ENCODE data around the gene ZNRF1. TPM values are rescaled to one million over a fixed set of nuclear protein-coding genes. Genes with fewer than 3 reads are reported as not detected.

Gene ZNRF1
- total and polyA plus RNA-seq, 2 of the 4 experiments (the other 2 are of a cell fraction) = 8.2 to 20.7 TPM

DNA sequence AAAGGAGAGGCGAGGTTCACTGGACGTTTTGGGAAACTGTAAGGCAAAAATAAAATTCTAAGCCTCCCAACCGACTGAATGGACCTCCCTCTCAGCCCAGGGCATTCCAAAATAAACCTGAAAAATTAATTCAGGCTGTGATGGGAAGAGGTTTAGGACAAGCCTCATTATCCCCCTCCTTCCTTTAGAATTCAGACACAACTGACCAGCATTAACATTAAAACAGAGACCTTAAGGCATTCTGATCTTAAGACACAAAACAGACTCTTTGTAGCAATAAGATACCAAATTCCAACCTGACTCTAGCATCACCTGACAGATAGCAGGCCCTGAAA is 118.1 kb downstream of the ZNRF1 start:
- H2AFZ ChIP-seq (replicated peaks; ENCODE audit: low read length, poor library complexity) = peak overlapping the region; percentile 82
- ATAC-seq (ENCODE audit: low read depth) (no peak), DNase-seq (no peak)
- H2BK5ac ChIP-seq (ENCODE audit: low read depth, low read length, poor library complexity, severe bottlenecking) = no peak overlapping the region
- no peak overlapping the region for H4K91ac ChIP-seq (ENCODE audit: insufficient read depth, low read depth, low read length)
- no peaks in the 10 kb centered on the region for H3K79me1 ChIP-seq (ENCODE audit: low read depth in 1 of 2, low read length in 2 of 2)
- peaks cover under 1% of the 10 kb centered on the region; the same call in 1 of the 2 replicates for H4K20me1 ChIP-seq (ENCODE audit: insufficient read depth, low read length)
- ChIA-PET CTCF (no interaction called here), POLR2A (ENCODE audit: unreplicated experiment) (no interaction called here)
- H3K4me3 ChIP-seq (ENCODE audit: insufficient read depth, low read depth, low read length) = no peak overlapping the region
- no peak overlapping the region for H2BK120ac ChIP-seq (ENCODE audit: low read depth, low read length)
- no peak overlapping the region for H2BK15ac ChIP-seq (ENCODE audit: low read depth, low read length)
- in situ Hi-C loops (cut with MboI; ENCODE audit: low sequenced_read_pairs) (no loop called here), dilution Hi-C loops (cut with HindIII; ENCODE audit: low sequenced_read_pairs, unreplicated experiment) (no loop called here), intact Hi-C loops (cut with micrococcal nuclease) (no loop called here)
- no CpG with 5 or more reads among the region's 3 CpGs for WGBS, 2 experiments (ENCODE audit: extremely low coverage in 2 of 2, insufficient read length in 1 of 2)
- H3K4ac ChIP-seq (ENCODE audit: low read depth, low read length) = no peak overlapping the region
- H3K9ac ChIP-seq (ENCODE audit: low read depth, low read length) = no peak overlapping the region
- H3K36me3 ChIP-seq (ENCODE audit: control insufficient read depth, insufficient read depth, low read length) = no peaks in the 10 kb centered on the region
- no peak overlapping the region for H2BK20ac ChIP-seq (ENCODE audit: low read depth, low read length)
- BruUV-seq (replicated peaks) = no TSS peak
- TF ChIP-seq RCOR1 (IDR thresholded peaks at IDR 0.05; ENCODE audit: insufficient replicate concordance, low read length) (no peak), MAFK (IDR thresholded peaks at IDR 0.05; ENCODE audit: low read depth, low read length) (no peak), CHD1 (IDR thresholded peaks at IDR 0.05; ENCODE audit: low read depth, low read length) (no peak), CEBPB (IDR thresholded peaks at IDR 0.05; ENCODE audit: low read depth, low read length) (no peak)
- no peak overlapping the region for H4K5ac ChIP-seq (ENCODE audit: low read depth, low read length)
- no peak overlapping the region for H3K27ac ChIP-seq (ENCODE audit: insufficient read depth, low read length)
- H3K4me1 ChIP-seq (ENCODE audit: control insufficient read depth, insufficient read depth, low read length) = no peaks in the 10 kb centered on the region
- no peaks in the 10 kb centered on the region for H3K27me3 ChIP-seq (ENCODE audit: control insufficient read depth, insufficient read depth, low read length)
- no peak overlapping the region for H2AK5ac ChIP-seq (ENCODE audit: low read depth, low read length)
- H4K8ac ChIP-seq (ENCODE audit: low read depth in 2 of 2, low read length in 2 of 2) = no peak overlapping the region
- H3K56ac ChIP-seq (ENCODE audit: extremely low read depth, insufficient read depth, low read length) = no peak overlapping the region
- no peak overlapping the region for H3K14ac ChIP-seq (replicated peaks; ENCODE audit: low read depth, low read length)
- H3K23ac ChIP-seq (ENCODE audit: low read depth, low read length) = no peak overlapping the region
- H3K9me3 ChIP-seq (ENCODE audit: control insufficient read depth, insufficient read depth, low read length) = peaks cover under 1% of the 10 kb centered on the region; the same call in 1 of the 2 replicates
- H3K18ac ChIP-seq (ENCODE audit: low read depth, low read length) = no peak overlapping the region
- no peaks in the 10 kb centered on the region; the same call in 1 of the 2 replicates for H3K9me1 ChIP-seq (ENCODE audit: insufficient read depth, low read length)
- no peak overlapping the region for H3K4me2 ChIP-seq (ENCODE audit: low read depth, low read length)
- H2AK9ac ChIP-seq (replicated peaks; ENCODE audit: low read depth, low read length, poor library complexity) = no peak overlapping the region
